OCI-LY1 (cell line): ENCODE measurements around the gene CCDC85C.

Experiments used
- H2AFZ ChIP-seq: fragments of 200-600 bp; sonication (generic), shearing (Covaris generic); 2 replicates; pipeline ENCODE4 v1.6.0; 2014; ENCODE audit warnings: antibody characterized with exemption, mild to moderate bottlenecking, low read length
- H3F3A ChIP-seq: fragments of 200-600 bp; sonication (generic), shearing (Covaris generic); 2 replicates; pipeline ENCODE4 v1.6.0; 2014; ENCODE audit warnings: mild to moderate bottlenecking, antibody characterized with exemption, low read length, moderate library complexity; ENCODE audit not compliant: insufficient read depth
- H3K27ac ChIP-seq: fragments of 200-600 bp; sonication (generic); 2 replicates; pipeline ENCODE4 v1.5.1; 2014; ENCODE audit warnings: low read length, mixed run types, mild to moderate bottlenecking, low read depth; ENCODE audit not compliant: poor library complexity, severe bottlenecking
- H3K27me3 ChIP-seq: fragments of 200-600 bp; sonication (generic); 2 replicates; pipeline ENCODE4 v1.6.0; 2014; ENCODE audit warnings: antibody characterized with exemption, mild to moderate bottlenecking, low read length, moderate library complexity; ENCODE audit not compliant: insufficient read depth
- H3K36me3 ChIP-seq: fragments of 200-600 bp; sonication (generic); 2 replicates; pipeline ENCODE4 v1.6.1; 2014; ENCODE audit warnings: mild to moderate bottlenecking, antibody characterized with exemption, low read length, moderate library complexity, mixed read lengths; ENCODE audit not compliant: insufficient read depth
- H3K4me1 ChIP-seq: fragments of 200-600 bp; sonication (generic); 2 replicates; pipeline ENCODE4 v1.5.1; 2014; ENCODE audit warnings: mild to moderate bottlenecking, low read length, moderate library complexity; ENCODE audit not compliant: insufficient read depth, severe bottlenecking
- H3K4me2 ChIP-seq: fragments of 200-600 bp; sonication (generic), shearing (Covaris generic); 2 replicates; pipeline ENCODE4 v1.6.1; 2014; ENCODE audit warnings: low read length
- H3K4me3 ChIP-seq: fragments of 200-600 bp; sonication (generic); 2 replicates; pipeline ENCODE4 v1.5.1; 2014; ENCODE audit warnings: low read length, low read depth, mild to moderate bottlenecking, mixed read lengths; ENCODE audit not compliant: poor library complexity, severe bottlenecking
- H3K79me2 ChIP-seq: fragments of 200-600 bp; shearing (Covaris generic); 2 replicates; pipeline ENCODE4 v1.6.1; 2016; ENCODE audit warnings: mixed run types, low read length, mixed read lengths; ENCODE audit not compliant: insufficient read depth
- H3K9ac ChIP-seq: fragments of 200-600 bp; sonication (generic), shearing (Covaris generic); 2 replicates; pipeline ENCODE4 v1.6.1; 2014; ENCODE audit warnings: mild to moderate bottlenecking, low read length, mixed read lengths
- H3K9me2 ChIP-seq: fragments of 200-600 bp; sonication (generic), shearing (Covaris generic); 2 replicates; pipeline ENCODE4 v1.6.1; 2014; ENCODE audit warnings: low read depth, mild to moderate bottlenecking, low read length, mixed read lengths
- H3K9me3 ChIP-seq: fragments of 200-600 bp; shearing (Covaris generic); 2 replicates; pipeline ENCODE4 v1.6.1; 2014; ENCODE audit warnings: low read length, mixed read lengths
- H4K20me1 ChIP-seq: fragments of 200-600 bp; sonication (generic), shearing (Covaris generic); 2 replicates; pipeline ENCODE4 v1.6.0; 2016; ENCODE audit warnings: mild to moderate bottlenecking, low read length; ENCODE audit not compliant: insufficient read depth
- CTCF ChIP-seq: fragments of 200-600 bp; sonication (generic), shearing (Covaris generic); IDR thresholded peaks from 2 replicates; pipeline ENCODE4 v1.5.1; 2017; ENCODE audit warnings: mild to moderate bottlenecking, antibody characterized with exemption, low read length, moderate library complexity, mixed read lengths
- EZH2 ChIP-seq: fragments of 200-600 bp; sonication (generic), shearing (Covaris generic); IDR thresholded peaks from 2 replicates; pipeline ENCODE4 v1.8.0; 2017; ENCODE audit warnings: borderline replicate concordance, mixed run types, mild to moderate bottlenecking, antibody characterized with exemption, low read length, moderate library complexity, mixed read lengths

The CCDC85C gene

DNA sequence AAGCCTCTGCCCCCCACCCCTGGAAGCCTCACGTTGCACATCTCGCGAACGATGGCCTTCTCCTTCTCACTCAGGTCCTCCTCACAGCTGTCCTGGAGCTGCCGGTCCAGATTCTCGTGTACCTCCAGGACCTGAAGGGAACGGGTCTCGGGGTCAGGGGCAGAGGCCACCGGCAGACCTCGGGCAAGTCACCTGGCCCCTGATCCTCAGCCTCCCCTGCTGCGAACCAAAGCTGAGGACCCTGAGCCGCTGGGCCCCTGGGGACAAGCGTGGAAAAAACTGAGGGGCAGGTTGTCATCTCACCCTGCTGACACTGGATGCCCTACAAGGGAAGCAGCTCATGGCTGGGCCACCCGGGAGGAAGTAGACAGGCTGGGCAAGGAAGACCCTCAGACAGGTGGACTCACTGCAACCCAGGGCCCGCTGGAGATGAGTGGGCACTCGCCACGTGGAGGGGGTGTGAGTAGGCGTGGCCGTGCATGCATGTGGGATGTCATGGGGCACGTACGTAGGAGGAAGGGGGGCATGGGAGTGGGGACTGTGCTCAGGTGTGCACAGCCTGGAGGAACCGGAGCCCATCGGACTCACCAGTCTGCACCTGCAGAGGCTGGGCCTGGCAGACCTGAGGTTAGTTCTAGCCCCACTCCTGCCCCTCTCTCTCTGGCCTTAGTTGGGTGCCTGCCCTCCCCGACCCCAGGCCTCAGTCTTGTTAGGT lies 87.7 kb downstream of the CCDC85C start:
- H3K36me3 ChIP-seq = no peaks in the 10 kb centered on the region; the same call in 1 of the 2 replicates
- H3K27ac ChIP-seq = no peak overlapping the region

GRCh38 chr14:99515301-99516155 lies 88.5 kb downstream of the CCDC85C start:
- no peaks in the 10 kb centered on the region for H3K9me2 ChIP-seq
- H3K36me3 ChIP-seq = no peaks in the 10 kb centered on the region; the same call in none of the 2 replicates
- no peaks in the 10 kb centered on the region for H3F3A ChIP-seq
- no peaks in the 10 kb centered on the region for H3K4me1 ChIP-seq
- H3K27me3 ChIP-seq = no peaks in the 10 kb centered on the region
- H4K20me1 ChIP-seq = no peaks in the 10 kb centered on the region
- H3K9ac ChIP-seq = no peak overlapping the region
- H3K9me3 ChIP-seq = no peaks in the 10 kb centered on the region
- H3K4me3 ChIP-seq = no peak overlapping the region
- no peak overlapping the region for H3K27ac ChIP-seq
- TF ChIP-seq EZH2 = no peak
- TF ChIP-seq CTCF = no peak
- no peaks in the 10 kb centered on the region for H3K79me2 ChIP-seq
- no peak overlapping the region for H2AFZ ChIP-seq
- no peak overlapping the region for H3K4me2 ChIP-seq

More for the DNA sequence above, 87.7 kb downstream of the CCDC85C start:
- no peak overlapping the region for H2AFZ ChIP-seq
- H4K20me1 ChIP-seq = no peaks in the 10 kb centered on the region
- H3K4me1 ChIP-seq = no peaks in the 10 kb centered on the region
- H3K9me3 ChIP-seq = no peaks in the 10 kb centered on the region
- H3K9me2 ChIP-seq = no peaks in the 10 kb centered on the region
- H3K27me3 ChIP-seq = no peaks in the 10 kb centered on the region
- no peak overlapping the region for H3K4me2 ChIP-seq
- no peaks in the 10 kb centered on the region for H3F3A ChIP-seq
- no peaks in the 10 kb centered on the region for H3K79me2 ChIP-seq
- no peak overlapping the region for H3K9ac ChIP-seq
- no peak for TF ChIP-seq CTCF
- TF ChIP-seq EZH2 = no peak
- H3K4me3 ChIP-seq = no peak overlapping the region

- peaks cover 2% of the 10 kb centered on the region for H3K36me3 ChIP-seq
- TF ChIP-seq EZH2 (no peak), CTCF (no peak)
- H3K9me3 ChIP-seq = no peaks in the 10 kb centered on the region
- no peak overlapping the region for H3K4me2 ChIP-seq
- no peak overlapping the region for H3K4me3 ChIP-seq
- H3K27me3 ChIP-seq = no peaks in the 10 kb centered on the region
- H3K9ac ChIP-seq = no peak overlapping the region
- no peaks in the 10 kb centered on the region for H3K4me1 ChIP-seq
- H2AFZ ChIP-seq = no peak overlapping the region
- H3K27ac ChIP-seq = no peak overlapping the region
- H3K79me2 ChIP-seq = no peaks in the 10 kb centered on the region
- H3F3A ChIP-seq = no peaks in the 10 kb centered on the region
- H3K9me2 ChIP-seq = no peaks in the 10 kb centered on the region
- H4K20me1 ChIP-seq = no peaks in the 10 kb centered on the region
Measured at GRCh38 chr14:99514552-99515300, 89.3 kb downstream of the CCDC85C start.
